ENCODE results near the gene C17orf50. TPM values are rescaled to one million over a fixed set of nuclear protein-coding genes. Genes with fewer than 3 reads are reported as not detected.
A peak's percentile ranks its signal among the peaks of the same experiment; 100 is the strongest.

The C17orf50 gene
- total RNA-seq, 1 experiment from 2014 or later, result not detected

DNA sequence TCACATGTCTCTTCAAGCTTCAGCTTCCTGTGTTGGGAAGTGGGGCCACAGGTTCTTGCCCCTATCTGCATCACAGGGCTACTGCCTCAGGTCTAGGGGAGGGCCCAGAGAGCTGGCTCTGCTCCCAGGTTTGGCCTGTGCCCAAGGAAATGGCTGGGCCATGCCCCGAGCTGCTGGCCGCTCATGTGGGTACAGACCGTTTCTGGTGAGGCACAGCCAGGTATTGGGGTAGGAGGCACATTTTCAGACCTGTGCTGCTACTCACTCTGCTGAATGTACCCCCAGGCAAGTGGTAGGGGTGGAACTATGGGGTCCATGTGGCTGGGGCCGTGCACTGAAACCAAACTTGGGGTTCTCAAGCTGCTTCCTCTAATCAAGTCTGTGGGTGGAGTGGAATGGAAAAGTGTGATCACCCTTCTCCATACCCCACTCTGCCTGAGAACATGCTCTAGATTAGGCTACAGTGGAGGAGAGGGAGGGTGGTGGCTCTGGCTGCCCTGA is 12.3 kb upstream of the C17orf50 start:
- Histone ChIP-seq H3K27me3 (ENCODE audit: low read length) (no peaks in the 10 kb centered on the region), H3K9me2 (replicated peaks; ENCODE audit: low read length) (no peaks in the 10 kb centered on the region), H2AFZ (ENCODE audit: low read length) (no peak overlapping the region), H3K36me3 (ENCODE audit: low read depth, low read length) (no peaks in the 10 kb centered on the region), H3K27ac (ENCODE audit: low read length) (no peak overlapping the region), H3K4me3 (ENCODE audit: low read length) (no peak overlapping the region), H3K9ac (ENCODE audit: low read length) (no peak overlapping the region), H3F3A (ENCODE audit: low read length, unreplicated experiment) (no peaks in the 10 kb centered on the region), H3K4me2 (ENCODE audit: low read length) (no peak overlapping the region), H4K20me1 (ENCODE audit: low read length) (no peaks in the 10 kb centered on the region), H3K9me3 (ENCODE audit: low read length) (no peaks in the 10 kb centered on the region), H3K79me2 (ENCODE audit: low read length) (no peaks in the 10 kb centered on the region), H3K4me1 (ENCODE audit: insufficient read depth, low read length) (no peaks in the 10 kb centered on the region)
- intact Hi-C loops (cut with micrococcal nuclease), result no loop called here
- DNase-seq (peak; percentile 24), ATAC-seq (peak; percentile 40; the same call in 1 of the 2 replicates)
- ChIA-PET POLR2A (ENCODE audit: unreplicated experiment) (no interaction called here), CTCF (interaction anchor here (1.8 kb wide), 1 partner anchor 135 kb away, joined by 14 read pairs; no protein-coding TSS in a partner anchor)
- TF ChIP-seq, protein P1, sequence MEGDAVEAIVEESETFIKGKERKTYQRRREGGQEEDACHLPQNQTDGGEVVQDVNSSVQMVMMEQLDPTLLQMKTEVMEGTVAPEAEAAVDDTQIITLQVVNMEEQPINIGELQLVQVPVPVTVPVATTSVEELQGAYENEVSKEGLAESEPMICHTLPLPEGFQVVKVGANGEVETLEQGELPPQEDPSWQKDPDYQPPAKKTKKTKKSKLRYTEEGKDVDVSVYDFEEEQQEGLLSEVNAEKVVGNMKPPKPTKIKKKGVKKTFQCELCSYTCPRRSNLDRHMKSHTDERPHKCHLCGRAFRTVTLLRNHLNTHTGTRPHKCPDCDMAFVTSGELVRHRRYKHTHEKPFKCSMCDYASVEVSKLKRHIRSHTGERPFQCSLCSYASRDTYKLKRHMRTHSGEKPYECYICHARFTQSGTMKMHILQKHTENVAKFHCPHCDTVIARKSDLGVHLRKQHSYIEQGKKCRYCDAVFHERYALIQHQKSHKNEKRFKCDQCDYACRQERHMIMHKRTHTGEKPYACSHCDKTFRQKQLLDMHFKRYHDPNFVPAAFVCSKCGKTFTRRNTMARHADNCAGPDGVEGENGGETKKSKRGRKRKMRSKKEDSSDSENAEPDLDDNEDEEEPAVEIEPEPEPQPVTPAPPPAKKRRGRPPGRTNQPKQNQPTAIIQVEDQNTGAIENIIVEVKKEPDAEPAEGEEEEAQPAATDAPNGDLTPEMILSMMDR (conservative IDR thresholded peaks at IDR 0.05; ENCODE audit: low read depth, low read length), result no peak
- TF ChIP-seq EZH2phosphoT487 (IDR thresholded peaks at IDR 0.05; ENCODE audit: borderline replicate concordance, low read length) (no peak), EZH2 (IDR thresholded peaks at IDR 0.05; ENCODE audit: low read length, unreplicated experiment) (no peak)
- BruUV-seq (replicated peaks), result no TSS peak

DNA sequence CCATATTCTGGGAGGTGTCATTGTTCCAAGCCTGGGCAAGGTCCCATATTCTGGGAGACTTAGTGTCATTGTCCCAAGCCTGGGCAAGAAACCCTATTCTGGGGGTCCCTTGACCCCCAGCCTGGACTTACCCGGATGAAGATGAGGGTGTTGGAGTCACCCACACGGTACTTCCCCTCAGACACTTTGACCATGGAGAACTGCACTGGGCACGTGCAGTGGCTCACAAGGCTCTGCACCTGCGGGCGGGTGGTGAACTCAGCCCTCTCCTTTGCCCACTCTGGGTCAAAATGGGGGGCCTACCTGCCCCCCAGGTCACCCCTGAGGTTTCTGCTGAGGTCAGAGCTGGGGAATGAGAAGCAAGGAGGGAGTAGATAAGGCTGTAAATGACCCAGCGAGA is 11.7 kb upstream of the C17orf50 start:
- no TSS peak for BruUV-seq (replicated peaks)
- TF ChIP-seq EZH2 (IDR thresholded peaks at IDR 0.05; ENCODE audit: low read length, unreplicated experiment) (no peak), EZH2phosphoT487 (IDR thresholded peaks at IDR 0.05; ENCODE audit: borderline replicate concordance, low read length) (no peak)
- TF ChIP-seq, protein P1 (conservative IDR thresholded peaks at IDR 0.05; ENCODE audit: low read depth, low read length), result no peak
- no peak overlapping the region for H3K4me3 ChIP-seq (ENCODE audit: low read length)
- no peak overlapping the region for H3K27ac ChIP-seq (ENCODE audit: low read length)
- H3K36me3 ChIP-seq (ENCODE audit: low read depth, low read length), result no peaks in the 10 kb centered on the region
- intact Hi-C loops (cut with micrococcal nuclease), result no loop called here
- H3K27me3 ChIP-seq (ENCODE audit: low read length), result no peaks in the 10 kb centered on the region
- H3K9me3 ChIP-seq (ENCODE audit: low read length), result no peaks in the 10 kb centered on the region
- no peaks in the 10 kb centered on the region for H3K79me2 ChIP-seq (ENCODE audit: low read length)
- ChIA-PET CTCF (no interaction called here), POLR2A (ENCODE audit: unreplicated experiment) (no interaction called here)
- H3K4me1 ChIP-seq (ENCODE audit: insufficient read depth, low read length), result no peaks in the 10 kb centered on the region
- H3K4me2 ChIP-seq (ENCODE audit: low read length), result no peak overlapping the region
- no peak overlapping the region for H2AFZ ChIP-seq (ENCODE audit: low read length)
- H3K9ac ChIP-seq (ENCODE audit: low read length), result no peak overlapping the region
- no peaks in the 10 kb centered on the region for H3K9me2 ChIP-seq (replicated peaks; ENCODE audit: low read length)
- H3F3A ChIP-seq (ENCODE audit: low read length, unreplicated experiment), result no peaks in the 10 kb centered on the region
- ATAC-seq (no peak), DNase-seq (no peak)
- H4K20me1 ChIP-seq (ENCODE audit: low read length), result no peaks in the 10 kb centered on the region

DNA sequence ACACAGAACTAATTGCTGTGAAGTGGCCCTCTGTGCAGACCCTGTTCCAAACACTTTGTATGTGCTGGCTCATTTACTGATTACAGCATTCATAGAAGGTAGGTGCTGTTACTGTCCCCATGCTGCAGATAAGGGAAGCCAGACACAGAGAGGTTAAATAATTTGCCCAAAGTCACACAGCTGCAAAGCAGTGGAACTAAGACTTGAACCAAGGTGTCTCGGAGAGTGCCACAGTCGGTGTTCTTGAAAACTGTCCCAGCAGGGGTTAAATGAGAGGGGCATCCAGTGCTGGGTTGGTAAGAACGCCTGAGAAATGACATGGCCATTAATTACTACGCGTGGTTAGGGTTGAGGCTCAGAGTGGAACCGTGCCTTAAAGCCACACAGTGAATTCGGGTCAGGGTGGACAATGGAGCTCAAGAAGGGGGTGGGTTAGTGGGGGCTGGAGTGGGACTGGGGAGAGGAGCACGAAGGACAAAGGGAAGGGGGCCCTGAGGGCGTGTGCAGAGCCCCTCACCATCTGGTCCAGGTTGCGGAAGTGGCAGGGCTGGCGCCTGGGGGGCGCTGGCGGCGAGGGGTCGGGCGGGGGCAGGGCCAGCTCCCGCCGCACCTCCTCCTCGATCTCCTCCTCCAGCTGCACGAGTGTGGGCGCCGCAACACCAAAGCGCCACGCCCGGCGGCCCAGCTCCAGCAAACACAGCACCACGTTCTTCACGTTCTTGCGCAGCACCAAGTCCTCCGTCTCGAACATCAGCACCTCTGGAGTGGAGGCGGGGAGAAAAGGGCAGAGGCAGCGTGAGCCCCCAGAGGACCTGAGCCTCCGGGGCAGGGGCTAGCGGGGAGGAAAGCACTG is 10.9 kb upstream of the C17orf50 start:
- Histone ChIP-seq H3K4me3 (ENCODE audit: low read length) (no peak overlapping the region), H3K9me3 (ENCODE audit: low read length) (no peaks in the 10 kb centered on the region), H3K36me3 (ENCODE audit: low read depth, low read length) (no peaks in the 10 kb centered on the region), H4K20me1 (ENCODE audit: low read length) (no peaks in the 10 kb centered on the region), H3K9ac (ENCODE audit: low read length) (no peak overlapping the region), H3K79me2 (ENCODE audit: low read length) (no peaks in the 10 kb centered on the region), H2AFZ (ENCODE audit: low read length) (no peak overlapping the region), H3K4me1 (ENCODE audit: insufficient read depth, low read length) (no peaks in the 10 kb centered on the region), H3K9me2 (replicated peaks; ENCODE audit: low read length) (no peaks in the 10 kb centered on the region), H3K4me2 (ENCODE audit: low read length) (no peak overlapping the region), H3K27me3 (ENCODE audit: low read length) (no peaks in the 10 kb centered on the region), H3F3A (ENCODE audit: low read length, unreplicated experiment) (no peaks in the 10 kb centered on the region), H3K27ac (ENCODE audit: low read length) (no peak overlapping the region)
- CTCF ChIA-PET, result no interaction called here
- POLR2A ChIA-PET (ENCODE audit: unreplicated experiment), result no interaction called here
- TF ChIP-seq, protein P1 (conservative IDR thresholded peaks at IDR 0.05; ENCODE audit: low read depth, low read length), result no peak
- TF ChIP-seq EZH2 (IDR thresholded peaks at IDR 0.05; ENCODE audit: low read length, unreplicated experiment), result no peak
- no peak for TF ChIP-seq EZH2phosphoT487 (IDR thresholded peaks at IDR 0.05; ENCODE audit: borderline replicate concordance, low read length)
- DNase-seq (no peak), ATAC-seq (no peak)
- BruUV-seq (replicated peaks), result no TSS peak
- intact Hi-C loops (cut with micrococcal nuclease), result no loop called here

Data from PC-3 (cell line).